ENCODE data around the gene MRPL53. TPM values are rescaled to one million over a fixed set of nuclear protein-coding genes. Genes with fewer than 3 reads are reported as not detected.

MRPL53 gene
- total and polyA plus RNA-seq, 2 of the 13 experiments (the other 11 are each of a cell fraction or from before 2014, with no cell fraction given) = 34.3 to 51.9 TPM

- TF ChIP-seq ZNF225 (CRISPR knock-in tag; IDR thresholded peaks at IDR 0.05) = no peak; the same call in 1 of the 2 replicates
- TF ChIP-seq MIER2 (CRISPR knock-in tag; IDR thresholded peaks at IDR 0.05) = peak; percentile 13; the same call in 1 of the 2 replicates
- peak; percentile 89; the same call in 1 of the 2 replicates for TF ChIP-seq MAF1 (CRISPR knock-in tag; IDR thresholded peaks at IDR 0.05; ENCODE audit: borderline replicate concordance)
- TF ChIP-seq ZNF333 (CRISPR knock-in tag; IDR thresholded peaks at IDR 0.05; ENCODE audit: borderline replicate concordance) = peak; percentile 28; the same call in 1 of the 2 replicates
- TF ChIP-seq CBX1 (IDR thresholded peaks at IDR 0.05; ENCODE audit: low read depth) = peak; percentile 66
- 0 out of 2 replicates have a peak, but pooled peaks have one; percentile 27 for TF ChIP-seq ETV6 (CRISPR knock-in tag; conservative IDR thresholded peaks at IDR 0.05)
- TF ChIP-seq IKZF1 (IDR thresholded peaks at IDR 0.05) = no peak
- peak; percentile 89; the same call in 1 of the 2 replicates for TF ChIP-seq ZNF674 (CRISPR knock-in tag; IDR thresholded peaks at IDR 0.05; ENCODE audit: low read depth)
- peak; percentile 86 for TF ChIP-seq RBM39 (IDR thresholded peaks at IDR 0.05; ENCODE audit: low read depth, low read length, poor library complexity, severe bottlenecking)
- TF ChIP-seq KAT8 (CRISPR knock-in tag; IDR thresholded peaks at IDR 0.05) = peak; percentile 94
- no peak; the same call in 1 of the 2 replicates for TF ChIP-seq KDM3A (CRISPR knock-in tag; IDR thresholded peaks at IDR 0.05; ENCODE audit: low read depth)
- TF ChIP-seq NFKBIZ (CRISPR knock-in tag; IDR thresholded peaks at IDR 0.05) = peak; percentile 77
- TF ChIP-seq ZNF891 (CRISPR knock-in tag; IDR thresholded peaks at IDR 0.05) = peak; percentile 83; the same call in 1 of the 2 replicates
- TF ChIP-seq PLSCR1 (CRISPR knock-in tag; IDR thresholded peaks at IDR 0.05; ENCODE audit: borderline replicate concordance) = no peak
- TF ChIP-seq ZNF33B (CRISPR knock-in tag; IDR thresholded peaks at IDR 0.05) = no peak
- no peak; the same call in 1 of the 2 replicates for TF ChIP-seq ZNF609 (CRISPR knock-in tag; IDR thresholded peaks at IDR 0.05; ENCODE audit: borderline replicate concordance)
- TF ChIP-seq ZNF33A (CRISPR knock-in tag; IDR thresholded peaks at IDR 0.05; ENCODE audit: borderline replicate concordance) = no peak
- no peak for TF ChIP-seq SSRP1 (CRISPR knock-in tag; IDR thresholded peaks at IDR 0.05)
- TF ChIP-seq ZFP36 (IDR thresholded peaks at IDR 0.05; ENCODE audit: borderline replicate concordance, low read depth, low read length, partially characterized antibody) = no peak
- TF ChIP-seq HIC2 (CRISPR knock-in tag; IDR thresholded peaks at IDR 0.05; ENCODE audit: low read depth) = 0 out of 2 replicates have a peak, but pooled peaks have one; percentile 55
- no peak for TF ChIP-seq NFIB (CRISPR knock-in tag; IDR thresholded peaks at IDR 0.05; ENCODE audit: borderline replicate concordance)
- TF ChIP-seq ZNF20 (CRISPR knock-in tag; IDR thresholded peaks at IDR 0.05) = no peak
- 0 out of 2 replicates have a peak, but pooled peaks have one; percentile 40 for TF ChIP-seq FOXK2 (IDR thresholded peaks at IDR 0.05)
- no peak for TF ChIP-seq TCF7 (IDR thresholded peaks at IDR 0.05; ENCODE audit: low read depth)
These were observed 34.9 kb upstream of the MRPL53 start, which contains the start of gene PCGF1 (continued) for GRCh38 chr2:74507145-74507925.

Data from HepG2 (cell line).